ENCODE data around the gene HOXD8. TPM values are rescaled to one million over a fixed set of nuclear protein-coding genes. Genes with fewer than 3 reads are reported as not detected.
A peak's percentile ranks its signal among the peaks of the same experiment; 100 is the strongest.

HOXD8 gene
- total and polyA plus RNA-seq, 5 experiments from 2014 or later = not detected

DNA sequence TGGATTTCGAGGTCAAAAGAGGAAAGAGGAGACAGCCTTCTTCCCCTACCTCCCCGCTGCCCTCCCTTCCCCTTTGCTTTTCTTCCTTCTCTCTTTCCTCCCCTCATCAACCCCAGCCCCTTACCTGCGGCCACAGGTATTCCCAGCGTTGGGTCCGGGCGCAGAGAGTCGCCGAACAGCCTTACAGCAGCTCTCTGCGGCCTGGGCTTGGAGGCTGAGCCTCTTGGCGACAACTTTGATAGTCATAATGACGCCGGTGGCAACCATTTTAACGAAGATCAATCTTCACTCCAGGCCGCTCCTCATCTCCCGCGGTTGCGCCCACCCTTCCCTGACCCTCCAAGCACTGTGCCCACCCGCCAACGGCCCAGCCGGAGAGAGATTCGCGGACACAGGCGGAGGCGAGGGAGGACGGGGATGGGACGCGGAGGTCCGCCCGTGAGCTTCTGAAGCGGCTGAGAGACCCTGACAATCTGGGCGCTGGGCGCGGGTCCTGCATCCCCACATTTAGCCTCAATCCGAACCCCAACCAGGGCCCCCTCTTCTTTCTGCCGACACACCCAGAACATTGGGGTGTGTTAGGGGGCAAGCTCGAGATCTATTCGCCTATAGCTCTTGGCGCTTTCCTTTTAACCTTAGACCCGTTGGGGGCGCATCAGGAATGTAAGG lies 44.3 kb upstream of the HOXD8 start:
- no peak for ATAC-seq
- H3K27me3 Mint-ChIP-seq = peaks cover 41 to 93% (median 76%) of the 10 kb centered on the region in 5 donors
- H3K27ac Mint-ChIP-seq = peak overlapping the region in 5 of 10 donors; percentile 9 to 88 (median 63)
- peak overlapping the region in 5 of 10 donors; percentile 49 to 82 (median 58) for H3K4me3 Mint-ChIP-seq
- POLR2A ChIA-PET = no interaction called here
- peaks cover 11 to 26% (median 21%) of the 10 kb centered on the region in 3 donors for H3K36me3 Mint-ChIP-seq
- H3K9me3 Mint-ChIP-seq = peaks cover 0 to 79% (median 19%) of the 10 kb centered on the region in 9 donors
- no peak for DNase-seq
- H3K4me1 Mint-ChIP-seq = peaks cover 0 to 14% (median 8%) of the 10 kb centered on the region in 4 donors

DNA sequence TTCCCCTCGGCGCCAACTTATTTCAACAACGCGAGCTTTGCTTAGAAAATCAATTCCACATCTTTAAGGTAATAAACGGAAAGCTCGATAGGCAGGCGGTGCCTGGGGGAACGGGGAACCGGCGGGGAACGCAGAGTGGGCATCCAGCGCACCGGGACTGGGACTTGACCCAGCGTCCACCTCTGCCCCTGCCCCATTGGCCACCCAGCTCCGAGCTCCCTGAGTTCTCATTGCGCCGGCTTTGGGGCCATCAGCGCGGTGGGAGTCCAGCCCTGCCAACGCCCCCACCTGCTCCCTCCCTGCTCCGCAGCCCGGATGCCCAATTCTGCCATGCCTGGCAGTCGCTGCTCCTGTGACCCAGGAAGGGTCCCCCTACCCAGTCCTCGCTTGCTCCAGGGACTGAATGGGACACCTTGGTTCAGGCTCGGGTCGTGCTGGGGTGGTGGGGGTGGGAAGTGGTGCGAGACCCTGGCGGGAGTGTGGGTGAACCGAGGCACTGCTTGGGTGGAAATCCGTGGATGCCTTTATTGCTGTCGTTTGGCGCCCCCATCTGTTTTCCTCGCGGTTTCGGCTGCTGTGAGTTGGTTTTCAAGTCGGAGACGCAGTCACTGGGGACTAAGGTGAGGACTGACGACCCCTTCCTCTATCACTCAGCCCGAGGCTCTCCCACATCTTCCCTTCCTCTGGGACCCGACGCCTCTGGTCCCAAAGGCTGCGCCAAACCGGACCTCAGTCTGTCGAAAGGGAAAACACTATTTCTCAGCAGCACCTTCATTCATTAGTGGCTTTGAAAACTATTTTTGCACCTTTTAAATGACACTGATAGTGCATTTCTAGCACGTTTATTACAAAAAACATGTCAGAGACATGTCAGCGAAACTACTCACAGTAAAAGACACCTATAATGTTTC lies 43.4 kb upstream of the HOXD8 start:
- peaks cover 0 to 12% (median 7%) of the 10 kb centered on the region in 4 donors for H3K4me1 Mint-ChIP-seq
- DNase-seq (peak in 1 of 10 donors; percentile 4), ATAC-seq (no peak)
- POLR2A ChIA-PET = no interaction called here
- peak overlapping the region in 4 of 10 donors; percentile 24 to 64 (median 57) for H3K4me3 Mint-ChIP-seq
- H3K9me3 Mint-ChIP-seq = peaks cover 0 to 80% (median 21%) of the 10 kb centered on the region in 9 donors
- H3K27me3 Mint-ChIP-seq = peaks cover 46 to 98% (median 82%) of the 10 kb centered on the region in 5 donors
- H3K36me3 Mint-ChIP-seq = peaks cover 8 to 26% (median 25%) of the 10 kb centered on the region in 3 donors
- peak overlapping the region in 4 of 10 donors; percentile 62 to 89 (median 82) for H3K27ac Mint-ChIP-seq

DNA sequence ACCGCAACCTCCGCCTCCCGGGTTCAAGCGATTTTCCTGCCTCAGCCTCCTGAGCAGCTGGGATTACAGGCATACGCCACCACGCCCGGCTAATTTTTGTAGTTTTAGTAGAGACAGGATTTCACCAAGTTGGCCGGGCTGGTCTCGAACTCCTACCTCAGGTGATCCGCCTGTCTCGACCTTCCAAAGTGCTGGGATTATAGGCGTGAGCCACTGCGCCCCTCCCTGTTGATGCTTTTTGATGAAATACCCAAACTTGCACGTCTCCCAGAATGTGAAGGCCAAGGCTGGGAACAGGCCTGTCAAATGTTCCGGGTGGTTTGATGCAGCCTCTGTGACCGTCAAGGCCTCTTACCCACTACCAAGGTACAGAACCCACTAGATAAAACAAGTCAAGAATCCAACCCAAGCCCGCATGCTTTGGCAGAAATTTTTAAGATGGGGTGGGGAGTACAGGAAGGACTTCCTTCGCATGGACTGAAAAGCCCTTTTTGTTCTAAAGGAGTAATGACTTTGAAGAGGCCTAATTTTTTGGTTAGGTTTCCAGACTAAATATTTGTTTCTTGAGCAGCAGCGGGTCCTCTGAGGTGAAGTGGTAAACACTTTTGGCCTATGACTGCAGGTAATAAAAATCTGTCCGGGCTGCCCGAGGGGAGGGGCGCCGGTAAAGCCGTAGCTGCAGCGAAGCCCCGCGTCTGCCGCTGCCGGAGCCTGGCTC lies 42.0 kb upstream of the HOXD8 start:
- Mint-ChIP-seq H3K27me3 (peaks cover 54 to 99% (median 86%) of the 10 kb centered on the region in 5 donors), H3K9me3 (peaks cover 0 to 77% (median 19%) of the 10 kb centered on the region in 9 donors), H3K27ac (peak overlapping the region in 2 of 10 donors; percentile 31 to 87), H3K36me3 (peaks cover 10 to 28% (median 27%) of the 10 kb centered on the region in 3 donors), H3K4me1 (peaks cover 8 to 15% (median 12%) of the 10 kb centered on the region in 4 donors), H3K4me3 (peak overlapping the region in 4 of 10 donors; percentile 24 to 77 (median 70))
- POLR2A ChIA-PET = no interaction called here
- DNase-seq = peak in 2 of 10 donors; percentile 6 to 15
- ATAC-seq = no peak

DNA sequence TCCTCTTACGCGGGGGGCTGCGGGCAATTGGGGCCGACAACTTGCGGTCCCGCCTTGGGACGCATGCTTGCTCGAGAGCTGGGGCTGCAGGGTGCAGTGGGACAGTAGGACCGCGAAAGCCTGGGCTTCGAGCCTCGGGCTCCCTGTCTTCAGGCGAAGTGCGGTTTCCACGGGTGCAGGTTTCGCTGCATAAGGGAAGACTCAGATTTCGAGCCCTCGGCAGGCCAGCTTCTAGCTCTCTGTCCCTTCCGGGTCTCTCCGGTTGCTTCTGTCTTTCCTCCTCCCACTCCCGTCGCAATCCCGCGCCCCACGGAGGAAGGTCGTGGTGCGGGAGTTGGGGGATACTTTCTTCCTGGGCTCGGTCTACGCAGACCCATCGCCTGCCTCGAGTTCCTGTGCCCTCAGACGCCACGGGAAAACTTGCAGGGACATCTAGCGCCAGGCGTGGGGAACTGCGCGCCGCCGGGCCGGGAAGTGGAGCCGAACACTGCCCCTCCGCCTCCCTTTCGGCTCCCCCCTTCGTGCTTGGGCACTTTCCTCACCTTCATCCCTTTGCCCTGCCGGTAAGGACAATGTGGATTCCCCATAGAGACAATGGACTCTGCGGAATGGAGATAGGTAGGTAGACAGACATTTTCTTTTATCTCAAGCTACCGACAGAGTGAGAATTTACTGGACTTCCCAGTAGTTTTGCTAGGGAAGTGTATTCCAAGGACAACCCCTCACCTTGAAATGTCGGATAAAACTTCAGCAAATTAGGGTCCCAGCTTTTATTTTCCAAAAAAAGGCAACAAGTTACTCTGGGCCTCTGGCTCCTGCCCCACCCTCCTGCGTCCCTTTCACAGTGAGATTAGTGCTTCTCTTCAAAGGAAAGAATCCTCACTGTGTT lies 41.2 kb upstream of the HOXD8 start:
- ATAC-seq (peak in 1 of 2 donors; percentile 26), DNase-seq (peak in 1 of 10 donors; percentile 15)
- POLR2A ChIA-PET = no interaction called here
- Mint-ChIP-seq H3K4me1 (peaks cover 9 to 18% (median 16%) of the 10 kb centered on the region in 4 donors), H3K27ac (peak overlapping the region in 3 of 10 donors; percentile 47 to 79 (median 53)), H3K27me3 (peaks cover 51 to 95% (median 81%) of the 10 kb centered on the region in 5 donors), H3K9me3 (peaks cover 0 to 69% (median 19%) of the 10 kb centered on the region in 9 donors), H3K36me3 (peaks cover 11 to 27% (median 23%) of the 10 kb centered on the region in 3 donors), H3K4me3 (peak overlapping the region; percentile 36 to 77 (median 64))

DNA sequence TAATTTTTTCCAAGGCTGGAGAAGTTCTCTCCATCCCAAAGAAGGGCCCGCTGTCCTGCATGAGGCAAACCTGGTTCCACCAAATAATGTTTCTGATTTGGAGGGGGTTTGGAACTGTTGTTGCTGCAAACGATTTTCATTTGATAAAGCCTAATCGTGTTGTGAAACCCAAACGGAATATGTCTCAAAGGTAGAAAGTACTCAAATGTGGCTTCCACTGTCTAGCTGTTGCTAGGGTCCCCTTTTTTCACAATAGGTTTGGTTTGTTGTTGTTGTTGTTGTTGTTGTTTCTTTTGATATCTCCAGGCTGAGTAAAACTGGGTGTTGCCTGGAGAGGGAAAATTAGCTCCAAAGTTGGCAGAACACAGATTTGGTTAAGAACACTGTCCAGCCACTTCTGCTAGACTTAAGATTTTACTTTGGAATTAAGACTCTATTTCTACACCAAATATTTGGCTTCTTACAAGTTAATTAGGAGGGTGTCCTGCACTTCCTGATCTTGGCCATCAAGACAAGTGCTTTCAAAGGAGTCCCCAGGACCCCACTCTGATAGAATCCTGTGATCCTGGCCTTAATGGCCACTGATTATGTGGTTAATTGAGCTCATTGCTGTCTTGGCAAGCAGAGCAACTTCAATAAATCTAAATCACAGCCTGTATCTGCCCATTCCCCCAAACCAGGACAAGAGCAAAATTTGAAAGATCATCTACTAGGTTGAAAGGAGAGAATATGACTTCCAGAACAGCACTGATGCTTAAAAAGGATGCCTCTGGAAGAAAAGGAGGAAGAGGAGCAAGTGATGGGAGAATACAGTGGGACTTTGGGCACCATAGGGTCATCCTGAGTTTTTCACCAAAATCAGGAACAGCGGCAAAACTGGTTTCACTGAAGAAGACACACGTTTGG lies 40.3 kb upstream of the HOXD8 start:
- peaks cover 58 to 95% (median 81%) of the 10 kb centered on the region in 5 donors for H3K27me3 Mint-ChIP-seq

DNA sequence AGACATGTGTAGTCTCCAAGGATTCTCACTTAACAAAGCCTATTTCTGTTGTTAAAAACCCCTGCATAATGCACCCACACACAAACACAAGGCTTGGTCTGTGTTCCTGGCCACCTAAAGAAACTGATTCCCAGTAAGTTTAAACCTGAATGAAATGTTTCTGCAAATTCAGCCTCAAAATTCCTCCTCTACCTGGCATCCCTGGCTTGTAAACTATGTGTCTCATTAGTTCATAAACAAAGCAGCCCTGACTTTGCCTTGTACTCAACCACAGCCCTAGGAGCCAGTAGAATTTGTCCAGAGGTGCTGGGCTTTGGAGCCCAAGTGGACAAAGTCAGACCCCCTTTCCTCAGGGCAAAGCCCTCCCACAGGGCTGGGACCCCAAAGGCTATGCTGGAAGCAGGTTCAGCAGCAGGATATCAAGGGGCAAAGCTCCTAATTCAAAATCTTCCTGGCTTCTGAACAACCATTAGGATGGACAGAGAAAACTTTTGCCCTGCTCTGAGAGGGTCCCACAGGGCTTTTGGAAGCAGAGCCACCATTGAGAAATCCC lies 39.6 kb upstream of the HOXD8 start:
- no peak overlapping the region for H3K4me3 Mint-ChIP-seq

More for the DNA sequence above, 40.3 kb upstream of the HOXD8 start:
- Mint-ChIP-seq H3K4me1 (peaks cover 12 to 26% (median 22%) of the 10 kb centered on the region in 4 donors), H3K9me3 (peaks cover 0 to 66% (median 21%) of the 10 kb centered on the region in 9 donors), H3K36me3 (peaks cover 11 to 25% (median 24%) of the 10 kb centered on the region in 3 donors), H3K27ac (peak overlapping the region in 2 of 10 donors; percentile 18 to 48), H3K4me3 (peak overlapping the region in 1 of 10 donors; percentile 12)
- no peak for DNase-seq
- no peak for ATAC-seq
- POLR2A ChIA-PET = no interaction called here

DNA sequence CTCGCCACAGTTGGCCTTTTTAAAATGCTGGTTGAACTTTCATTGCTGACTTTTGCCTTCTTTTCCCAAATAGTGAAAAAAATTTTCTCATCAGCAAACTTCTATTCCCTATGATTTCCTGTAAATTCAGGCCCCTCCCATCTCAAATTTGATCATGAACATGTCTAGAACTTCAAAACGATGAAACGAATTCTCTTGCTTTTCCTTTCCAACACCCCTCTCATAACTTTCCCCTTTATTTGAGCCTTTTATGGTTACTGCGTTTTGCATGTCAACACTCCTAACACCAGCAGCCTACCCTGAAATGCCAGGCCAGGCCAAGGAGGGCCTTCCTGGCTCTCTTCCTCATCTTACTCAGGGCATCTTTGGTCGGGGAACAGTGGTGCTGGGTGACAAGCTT lies 38.6 kb upstream of the HOXD8 start:
- ATAC-seq (no peak), DNase-seq (no peak)
- H3K36me3 Mint-ChIP-seq = peaks cover 13 to 41% (median 16%) of the 10 kb centered on the region in 3 donors
- POLR2A ChIA-PET = no interaction called here
- H3K27me3 Mint-ChIP-seq = peaks cover 65 to 95% (median 86%) of the 10 kb centered on the region in 5 donors
- H3K27ac Mint-ChIP-seq = peak overlapping the region in 2 of 10 donors; percentile 45 to 49
- peaks cover 0 to 67% (median 19%) of the 10 kb centered on the region in 9 donors for H3K9me3 Mint-ChIP-seq
- peaks cover 10 to 26% (median 22%) of the 10 kb centered on the region in 4 donors for H3K4me1 Mint-ChIP-seq
- H3K4me3 Mint-ChIP-seq = peak overlapping the region in 2 of 10 donors; percentile 21 to 45

More for the DNA sequence above, 39.6 kb upstream of the HOXD8 start:
- DNase-seq (no peak), ATAC-seq (no peak)
- POLR2A ChIA-PET = no interaction called here
- peaks cover 10 to 26% (median 22%) of the 10 kb centered on the region in 4 donors for H3K4me1 Mint-ChIP-seq
- peaks cover 13 to 32% (median 18%) of the 10 kb centered on the region in 3 donors for H3K36me3 Mint-ChIP-seq
- peak overlapping the region in 1 of 10 donors; percentile 9 for H3K27ac Mint-ChIP-seq
- H3K27me3 Mint-ChIP-seq = peaks cover 60 to 95% (median 82%) of the 10 kb centered on the region in 5 donors
- H3K9me3 Mint-ChIP-seq = peaks cover 0 to 65% (median 19%) of the 10 kb centered on the region in 9 donors

DNA sequence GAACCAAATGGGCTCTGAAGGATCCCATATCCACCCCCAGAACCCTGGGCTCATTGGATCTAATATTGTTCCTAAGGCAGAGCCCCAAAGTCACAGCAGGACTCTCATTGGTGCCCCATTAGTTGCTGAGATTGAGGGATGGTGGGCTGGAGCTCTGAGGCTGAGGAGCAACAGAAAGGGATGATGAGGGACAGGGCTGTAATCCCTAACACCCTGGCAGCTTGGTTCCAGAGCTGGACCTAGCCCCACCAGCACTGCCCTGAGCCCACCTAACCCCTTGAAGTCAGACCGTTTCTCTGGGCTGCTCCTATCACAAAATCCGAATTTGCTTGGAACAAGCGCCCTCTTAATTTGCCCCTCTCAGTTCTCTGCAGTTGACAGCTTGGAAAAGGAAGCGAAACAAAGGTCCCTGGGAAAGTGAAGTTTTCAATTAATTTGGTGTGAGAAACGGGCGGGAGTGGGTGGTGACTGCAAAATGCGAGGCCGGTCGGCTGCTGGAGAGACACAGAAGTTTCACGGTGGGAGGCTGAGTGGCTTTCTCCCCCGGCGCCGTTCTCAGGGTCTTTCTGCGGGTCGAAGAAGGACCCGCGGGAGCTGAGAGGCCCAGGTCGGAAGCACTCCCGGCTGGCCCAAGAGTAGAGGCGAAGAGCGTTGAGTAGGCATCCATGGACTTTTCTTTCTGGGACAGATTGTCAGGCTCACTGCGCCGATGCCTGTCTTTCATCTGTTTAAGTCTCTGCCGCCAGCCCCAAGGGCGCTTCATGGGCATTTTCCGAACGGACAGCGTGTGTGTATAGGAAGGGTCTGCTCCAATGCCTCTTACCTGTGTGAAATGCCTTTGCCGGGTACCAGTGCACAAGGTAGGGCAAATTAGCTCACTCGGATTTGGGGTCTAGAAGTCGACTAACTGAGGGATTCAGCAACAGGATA lies 37.9 kb upstream of the HOXD8 start:
- H3K9me3 Mint-ChIP-seq = peaks cover 0 to 63% (median 17%) of the 10 kb centered on the region in 9 donors
- H3K36me3 Mint-ChIP-seq = peaks cover 13 to 41% (median 16%) of the 10 kb centered on the region in 3 donors
- POLR2A ChIA-PET = no interaction called here
- peak overlapping the region in 2 of 10 donors; percentile 86 to 88 for H3K27ac Mint-ChIP-seq
- peaks cover 9 to 29% (median 25%) of the 10 kb centered on the region in 4 donors for H3K4me1 Mint-ChIP-seq
- no peak for DNase-seq
- H3K4me3 Mint-ChIP-seq = peak overlapping the region; percentile 42 to 79 (median 64)
- no peak for ATAC-seq
- peaks cover 64 to 95% (median 88%) of the 10 kb centered on the region in 5 donors for H3K27me3 Mint-ChIP-seq
